Measurements from ENCODE around the gene BAG3. TPM values are rescaled to one million over a fixed set of nuclear protein-coding genes. Genes with fewer than 3 reads are reported as not detected.

Gene BAG3
- total and polyA plus RNA-seq, 2 experiments from 2014 or later = 20.0 to 88.2 TPM

DNA sequence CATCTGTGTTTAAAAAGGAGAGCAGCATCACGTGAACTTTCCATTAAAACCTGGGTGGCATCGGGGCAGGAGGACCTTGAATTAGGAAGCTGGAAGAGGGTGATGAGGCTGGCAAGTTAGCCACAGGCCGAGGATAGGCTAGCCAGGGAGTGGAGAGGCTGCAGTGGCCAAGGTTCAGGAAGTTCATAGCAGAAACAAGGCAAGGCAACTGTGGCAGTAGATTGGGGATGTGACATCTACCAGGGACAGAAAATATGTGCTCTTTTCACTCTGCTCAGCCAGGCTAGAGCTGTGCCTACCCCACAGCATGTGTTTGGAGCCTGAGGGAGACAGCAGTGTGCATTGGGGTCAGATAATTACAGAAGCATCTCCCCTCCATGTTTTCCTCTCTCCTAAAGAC, 72.4 kb downstream of the BAG3 start:
- Histone ChIP-seq H3K27ac (no peak overlapping the region), H3K4me1 (ENCODE audit: insufficient read depth) (peaks cover 15% of the 10 kb centered on the region; the same call in 1 of the 2 replicates), H3K36me3 (ENCODE audit: low read depth) (no peaks in the 10 kb centered on the region), H3K4me2 (ENCODE audit: unreplicated experiment) (no peak overlapping the region), H3K27me3 (replicated peaks; ENCODE audit: insufficient read depth) (no peaks in the 10 kb centered on the region), H3K79me2 (ENCODE audit: insufficient read depth) (no peaks in the 10 kb centered on the region), H3K9me3 (ENCODE audit: low read depth) (no peaks in the 10 kb centered on the region), H3F3A (ENCODE audit: insufficient read depth) (no peaks in the 10 kb centered on the region), H3K9ac (no peak overlapping the region), H4K20me1 (ENCODE audit: insufficient read depth) (no peaks in the 10 kb centered on the region), H2AFZ (no peak overlapping the region), H3K4me3 (no peak overlapping the region), H3K9me2 (ENCODE audit: insufficient read depth) (no peaks in the 10 kb centered on the region)
- in situ Hi-C loops (cut with MboI) = no loop called here
- TF ChIP-seq EZH2phosphoT487 (IDR thresholded peaks at IDR 0.05; ENCODE audit: insufficient read depth, low read depth) (no peak), EZH2 (IDR thresholded peaks at IDR 0.05; ENCODE audit: insufficient read depth, poor library complexity, severe bottlenecking) (no peak)
- 74 to 75% methylated on average over 3 of the region's 3 CpGs for WGBS, 2 experiments (ENCODE audit: low coverage in 1 of 2, low lambda C conversion rate in 2 of 2, missing lambda C conversion rate in 2 of 2)
- DNase-seq = no peak

DNA sequence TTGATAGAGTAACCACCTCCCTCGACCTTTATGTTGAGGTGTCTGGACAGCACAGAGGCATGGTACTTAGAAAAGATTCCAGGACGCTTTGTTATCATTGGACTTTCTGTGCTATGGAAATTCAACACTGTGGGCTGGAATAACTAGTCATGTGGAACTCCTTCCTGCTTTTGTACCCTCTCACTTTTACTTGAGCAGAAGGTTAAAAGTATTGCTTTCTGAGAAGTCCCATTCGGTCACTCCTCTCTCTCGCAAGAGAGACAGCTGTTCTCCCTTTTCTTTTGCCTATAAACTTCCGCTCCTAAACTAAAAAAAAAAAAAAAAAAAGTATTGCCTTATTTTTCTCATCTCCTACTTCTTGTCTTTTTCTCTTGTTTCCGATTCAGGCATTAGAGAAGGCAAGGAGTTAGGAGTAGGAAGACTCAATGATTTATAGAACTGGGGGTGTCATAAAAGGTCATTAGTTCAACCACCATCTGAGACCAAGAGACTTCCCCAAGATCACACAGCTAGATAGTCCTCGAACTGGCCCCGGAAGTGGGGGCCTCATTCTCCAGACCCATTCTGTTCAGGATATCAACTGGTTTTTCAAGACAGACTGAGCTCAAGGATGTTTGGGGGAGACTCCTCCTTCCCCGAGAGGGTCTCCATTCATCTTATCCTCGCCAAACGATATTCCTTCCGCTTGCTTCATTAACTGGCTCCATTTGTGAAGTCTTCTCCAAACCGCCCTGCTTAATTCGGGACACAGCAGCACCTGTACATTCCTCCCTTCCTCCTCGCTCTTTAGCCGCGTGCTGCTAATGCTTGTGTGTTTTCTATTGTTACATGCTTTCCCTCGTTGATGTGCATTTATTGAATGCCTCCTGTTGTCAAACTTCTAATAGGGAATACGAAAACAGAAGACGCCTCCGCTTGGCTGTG, 73.7 kb downstream of the BAG3 start:
- H3K9me2 ChIP-seq (ENCODE audit: insufficient read depth) = no peaks in the 10 kb centered on the region
- H3K9me3 ChIP-seq (ENCODE audit: low read depth) = no peaks in the 10 kb centered on the region
- peak overlapping the region; percentile 94 for H2AFZ ChIP-seq
- 25 to 28% methylated on average over 21 of the region's 21 CpGs for WGBS, 2 experiments (ENCODE audit: low coverage in 1 of 2, low lambda C conversion rate in 2 of 2, missing lambda C conversion rate in 2 of 2)
- peak overlapping the region; percentile 91 for H3K4me2 ChIP-seq (ENCODE audit: unreplicated experiment)
- H3K36me3 ChIP-seq (ENCODE audit: low read depth) = no peaks in the 10 kb centered on the region
- in situ Hi-C loops (cut with MboI) = no loop called here
- peak; percentile 48 for DNase-seq
- peak overlapping the region; percentile 38; the same call in 1 of the 2 replicates for H3K27ac ChIP-seq
- H4K20me1 ChIP-seq (ENCODE audit: insufficient read depth) = no peaks in the 10 kb centered on the region
- H3K79me2 ChIP-seq (ENCODE audit: insufficient read depth) = 0 out of 2 replicates have a peak, but pooled peaks cover 6% of the 10 kb centered on the region
- H3K4me1 ChIP-seq (ENCODE audit: insufficient read depth) = peaks cover 15% of the 10 kb centered on the region; the same call in 1 of the 2 replicates
- TF ChIP-seq EZH2 (IDR thresholded peaks at IDR 0.05; ENCODE audit: insufficient read depth, poor library complexity, severe bottlenecking) = no peak
- TF ChIP-seq EZH2phosphoT487 (IDR thresholded peaks at IDR 0.05; ENCODE audit: insufficient read depth, low read depth) = no peak
- H3K4me3 ChIP-seq = peak overlapping the region; percentile 82
- no peaks in the 10 kb centered on the region for H3K27me3 ChIP-seq (replicated peaks; ENCODE audit: insufficient read depth)
- no peaks in the 10 kb centered on the region for H3F3A ChIP-seq (ENCODE audit: insufficient read depth)
- H3K9ac ChIP-seq = peak overlapping the region; percentile 85

DNA sequence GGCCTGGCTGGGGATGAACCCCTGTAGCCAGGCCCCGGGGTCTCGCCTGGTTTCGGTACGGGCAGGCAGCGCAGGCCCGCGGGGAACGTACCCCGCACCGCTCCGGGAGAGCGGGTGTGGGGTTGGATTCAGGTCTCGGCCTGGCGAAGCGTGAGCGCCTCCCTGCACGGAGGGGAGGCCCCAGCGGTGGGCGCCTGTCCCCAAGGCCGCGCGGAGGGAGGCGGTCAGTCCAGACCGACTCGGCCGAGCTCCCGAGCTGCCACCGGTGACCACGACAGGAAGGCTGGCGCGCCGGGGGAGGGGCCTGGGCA, 74.3 kb downstream of the BAG3 start:
- no peak for DNase-seq
- Histone ChIP-seq H3K9me2 (ENCODE audit: insufficient read depth) (no peaks in the 10 kb centered on the region), H3K9ac (peak overlapping the region; percentile 85), H4K20me1 (ENCODE audit: insufficient read depth) (no peaks in the 10 kb centered on the region), H3K27me3 (replicated peaks; ENCODE audit: insufficient read depth) (no peaks in the 10 kb centered on the region), H3K4me2 (ENCODE audit: unreplicated experiment) (peak overlapping the region; percentile 91), H2AFZ (peak overlapping the region; percentile 94), H3K9me3 (ENCODE audit: low read depth) (no peaks in the 10 kb centered on the region), H3K27ac (peak overlapping the region; percentile 38; the same call in 1 of the 2 replicates), H3K79me2 (ENCODE audit: insufficient read depth) (0 out of 2 replicates have a peak, but pooled peaks cover 6% of the 10 kb centered on the region), H3K36me3 (ENCODE audit: low read depth) (no peaks in the 10 kb centered on the region), H3K4me3 (peak overlapping the region; percentile 82), H3K4me1 (ENCODE audit: insufficient read depth) (peaks cover 15% of the 10 kb centered on the region; the same call in 1 of the 2 replicates), H3F3A (ENCODE audit: insufficient read depth) (no peaks in the 10 kb centered on the region)
- TF ChIP-seq EZH2phosphoT487 (IDR thresholded peaks at IDR 0.05; ENCODE audit: insufficient read depth, low read depth) (no peak), EZH2 (IDR thresholded peaks at IDR 0.05; ENCODE audit: insufficient read depth, poor library complexity, severe bottlenecking) (no peak)
- in situ Hi-C loops (cut with MboI) = no loop called here
- 1 to 4% methylated on average over 24 to 26 of the region's 32 CpGs for WGBS, 2 experiments (ENCODE audit: low coverage in 1 of 2, low lambda C conversion rate in 2 of 2, missing lambda C conversion rate in 2 of 2)

- Histone ChIP-seq H4K20me1 (ENCODE audit: insufficient read depth) (no peaks in the 10 kb centered on the region), H3K36me3 (ENCODE audit: low read depth) (no peaks in the 10 kb centered on the region), H3K9me3 (ENCODE audit: low read depth) (no peaks in the 10 kb centered on the region), H3F3A (ENCODE audit: insufficient read depth) (no peaks in the 10 kb centered on the region), H3K9ac (peak within 1 kb of the TSS; percentile 85), H3K4me1 (ENCODE audit: insufficient read depth) (peaks cover 15% of the 10 kb centered on the region; the same call in 1 of the 2 replicates), H3K79me2 (ENCODE audit: insufficient read depth) (0 out of 2 replicates have a peak, but pooled peaks cover 6% of the 10 kb centered on the region), H3K27me3 (replicated peaks; ENCODE audit: insufficient read depth) (no peaks in the 10 kb centered on the region), H3K27ac (peak within 1 kb of the TSS; percentile 38; the same call in 1 of the 2 replicates), H2AFZ (peak within 1 kb of the TSS; percentile 94), H3K4me2 (ENCODE audit: unreplicated experiment) (peak within 1 kb of the TSS; percentile 91), H3K4me3 (peak within 1 kb of the TSS; percentile 82), H3K9me2 (ENCODE audit: insufficient read depth) (no peaks in the 10 kb centered on the region)
- in situ Hi-C loops (cut with MboI) = no loop called here
- TF ChIP-seq EZH2phosphoT487 (IDR thresholded peaks at IDR 0.05; ENCODE audit: insufficient read depth, low read depth) (no peak), EZH2 (IDR thresholded peaks at IDR 0.05; ENCODE audit: insufficient read depth, poor library complexity, severe bottlenecking) (no peak)
- 2% methylated on average over 41 to 57 of the region's 95 CpGs for WGBS, 2 experiments (ENCODE audit: low coverage in 1 of 2, low lambda C conversion rate in 2 of 2, missing lambda C conversion rate in 2 of 2)
- DNase-seq = peak; percentile 99
Observed at GRCh38 chr10:119725828-119726675, 74.9 kb downstream of the BAG3 start, which contains the start of gene INPP5F. TSS of gene INPP5F (plus strand) at chr10:119726050. CDS start at chr10:119726263, 213 bp downstream.
